Activated T-cell treated with anti-CD3 and anti-CD28 coated beads for 48 hours (primary cell): Measurements from ENCODE around the gene LAMA2.

Source experiments
- DNase-seq: peaks from one replicate; pipeline ENCODE4 v3.0.0-alpha.2; 2020; ENCODE audit warnings: low read depth

The LAMA2 gene

DNA sequence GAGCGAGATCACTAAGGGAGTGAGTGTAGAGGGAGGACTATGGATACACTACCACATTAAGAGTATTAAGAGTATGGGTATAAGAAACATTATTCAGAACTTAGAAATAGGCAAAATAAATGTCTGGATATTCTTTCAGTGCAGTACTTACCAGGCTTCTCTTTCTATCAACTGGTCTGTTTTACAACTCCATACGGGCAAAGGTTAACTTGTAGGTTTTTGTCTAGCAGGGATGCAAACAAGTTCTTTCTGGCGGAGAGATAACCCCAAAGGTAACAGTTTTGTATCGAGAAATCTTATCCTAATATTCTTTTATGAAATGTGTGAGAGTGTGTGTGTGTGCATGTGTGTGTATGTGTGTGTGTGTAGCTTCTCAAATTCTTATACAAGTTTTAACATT lies 640.9 kb downstream of the LAMA2 start:
- DNase-seq = no peak

- DNase-seq = no peak
These were observed 642.1 kb downstream of the LAMA2 start for GRCh38 chr6:129525055-129525454.

DNA sequence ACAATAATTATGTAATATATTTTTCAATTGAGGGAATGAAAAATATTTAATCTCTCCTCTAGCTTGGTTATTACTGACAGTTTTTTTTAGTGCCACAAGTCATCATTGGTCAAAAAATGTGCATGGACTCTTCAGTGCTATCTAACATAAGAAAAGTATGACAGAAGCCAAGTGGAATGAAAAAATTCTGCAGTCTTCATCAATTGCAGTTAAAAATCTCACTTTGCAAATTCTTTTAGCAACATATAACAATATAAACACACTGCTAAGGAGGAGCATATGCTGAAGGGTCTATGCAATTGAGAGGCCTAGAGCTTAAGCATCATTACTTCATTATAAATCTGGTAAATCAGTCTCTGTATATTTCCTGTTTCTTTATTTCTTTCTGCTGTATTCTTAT lies 652.0 kb downstream of the LAMA2 start:
- no peak for DNase-seq

GRCh38 chr6:129536271-129536670 lies 653.3 kb downstream of the LAMA2 start:
- no peak for DNase-seq

- no peak for DNase-seq
These were observed 656.1 kb downstream of the LAMA2 start for GRCh38 chr6:129539032-129539431.

DNA sequence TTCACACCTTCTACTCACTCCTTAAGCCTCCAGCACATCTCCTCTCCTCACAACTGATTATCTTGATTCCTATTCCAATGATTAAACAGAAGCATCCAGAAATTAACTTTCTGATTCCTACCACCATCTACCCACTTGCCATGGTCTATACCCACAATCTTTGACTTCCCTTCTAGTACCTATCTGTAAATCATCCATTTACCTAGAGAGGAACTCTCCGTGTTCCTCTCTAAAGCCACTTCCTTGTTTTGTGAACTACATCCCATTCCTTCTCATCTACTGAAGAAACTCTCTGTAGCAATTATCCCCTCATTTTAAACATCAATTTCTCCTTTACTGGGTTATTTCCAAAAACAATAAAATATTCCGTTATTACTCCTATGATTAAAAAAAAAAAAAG lies 659.8 kb downstream of the LAMA2 start:
- no peak for DNase-seq

GRCh38 chr6:129543981-129544380 lies 661.0 kb downstream of the LAMA2 start:
- DNase-seq = no peak

DNA sequence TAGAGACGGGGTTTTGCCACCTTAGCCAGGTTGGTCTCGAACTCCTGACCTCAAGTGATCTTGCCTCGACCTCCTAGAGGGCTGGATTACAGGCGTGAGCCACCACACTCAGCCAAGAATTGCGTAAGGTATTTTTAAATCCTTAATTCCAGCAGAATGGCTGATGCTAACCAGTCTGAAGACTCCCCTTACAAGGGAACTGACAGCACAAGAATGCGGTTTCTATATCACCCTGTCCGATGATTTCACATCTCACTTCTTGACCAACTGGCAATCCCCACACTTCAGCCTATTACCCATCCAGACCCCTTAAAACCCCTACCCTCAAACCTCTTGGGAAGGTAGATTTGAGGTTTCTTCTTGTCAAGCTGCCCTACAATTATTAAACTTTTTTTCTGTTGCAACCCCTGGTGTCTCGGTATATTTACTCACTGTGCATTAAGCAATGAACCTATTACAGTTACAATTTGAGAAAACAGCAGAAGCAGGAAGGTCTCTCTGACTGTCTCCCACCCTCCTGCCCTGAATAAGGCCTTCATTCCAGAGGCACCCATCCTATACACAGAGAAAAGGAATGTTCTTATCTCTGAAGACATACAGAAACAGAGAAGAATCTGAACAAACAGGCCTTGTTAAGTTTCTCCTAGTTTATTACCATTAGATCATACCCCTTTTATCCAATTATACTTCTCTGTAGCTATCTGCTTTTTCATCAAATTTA lies 662.1 kb downstream of the LAMA2 start:
- DNase-seq = no peak

GRCh38 chr6:129546702-129547101 lies 663.8 kb downstream of the LAMA2 start:
- no peak for DNase-seq

- no peak for DNase-seq
These were observed 668.5 kb downstream of the LAMA2 start for GRCh38 chr6:129551486-129551885.

GRCh38 chr6:129552413-129552812 lies 669.5 kb downstream of the LAMA2 start:
- no peak for DNase-seq

GRCh38 chr6:129555206-129555832 lies 672.4 kb downstream of the LAMA2 start:
- DNase-seq = no peak

DNA sequence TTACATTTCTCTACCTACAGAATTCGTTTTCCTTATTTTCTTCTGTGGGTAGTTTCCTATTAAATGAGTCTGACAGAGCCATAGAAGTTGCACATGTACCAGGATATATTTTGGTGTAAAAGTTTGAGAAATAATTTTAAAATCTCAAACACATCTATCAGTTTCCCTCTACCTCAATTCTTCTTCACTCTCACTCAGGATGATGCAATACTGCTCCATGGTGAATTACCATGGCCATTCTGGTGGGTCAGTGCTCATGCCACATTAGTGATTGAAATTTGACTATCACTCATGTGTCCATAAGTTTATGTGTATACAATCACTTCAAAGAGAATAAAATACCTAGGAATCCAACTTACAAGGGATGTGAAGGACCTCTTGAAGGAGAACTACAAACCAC lies 675.3 kb downstream of the LAMA2 start:
- no peak for DNase-seq

DNA sequence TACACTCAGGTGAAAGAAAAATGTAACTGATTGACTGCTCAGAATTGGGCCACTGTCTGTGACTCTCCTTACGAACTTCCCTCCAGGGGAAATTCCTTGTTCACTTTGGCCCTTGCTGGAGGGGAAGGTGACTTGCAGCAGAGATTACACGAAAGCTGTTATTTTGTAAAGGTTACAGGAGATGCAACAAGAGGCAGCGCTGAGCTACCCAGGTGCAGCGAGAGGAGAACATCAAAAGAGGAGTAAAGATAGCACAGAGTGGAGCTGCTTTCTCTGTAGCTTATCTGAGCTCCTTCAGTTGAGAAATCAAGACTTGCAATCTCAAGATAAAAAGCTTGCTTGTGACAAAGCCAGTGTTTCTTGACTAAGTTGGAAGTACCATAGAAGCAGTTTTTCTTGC lies 682.4 kb downstream of the LAMA2 start:
- DNase-seq = no peak

- no peak for DNase-seq
These were observed 682.9 kb downstream of the LAMA2 start for GRCh38 chr6:129565811-129566210.
